ELF-1 (cell line): ENCODE results near the gene USP24.

ENCODE experiments used
- DNase-seq: peaks from one replicate; pipeline ENCODE4 v3.0.0-alpha.2; 2016; ENCODE audit warnings: low read depth, low spot score

USP24 gene

DNA sequence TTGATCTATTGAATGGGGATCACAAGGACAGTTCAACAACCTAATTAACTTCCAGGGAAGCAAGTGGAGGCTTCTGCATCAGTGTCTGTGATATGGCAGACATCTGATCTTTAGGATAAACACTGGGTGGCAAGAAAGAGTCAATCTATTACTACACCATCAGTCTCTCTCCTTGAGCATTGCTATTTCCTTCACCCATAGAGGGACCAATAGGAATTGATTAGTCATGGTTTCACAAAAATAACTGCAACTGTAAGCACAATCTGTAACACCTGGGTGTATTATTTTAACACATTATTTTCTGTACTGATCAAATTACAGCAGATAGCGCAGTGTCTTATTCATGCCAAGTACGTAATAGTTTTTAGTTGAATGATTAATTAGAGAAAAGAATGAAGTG, 50.3 kb downstream of the USP24 start:
- DNase-seq, result no peak

DNA sequence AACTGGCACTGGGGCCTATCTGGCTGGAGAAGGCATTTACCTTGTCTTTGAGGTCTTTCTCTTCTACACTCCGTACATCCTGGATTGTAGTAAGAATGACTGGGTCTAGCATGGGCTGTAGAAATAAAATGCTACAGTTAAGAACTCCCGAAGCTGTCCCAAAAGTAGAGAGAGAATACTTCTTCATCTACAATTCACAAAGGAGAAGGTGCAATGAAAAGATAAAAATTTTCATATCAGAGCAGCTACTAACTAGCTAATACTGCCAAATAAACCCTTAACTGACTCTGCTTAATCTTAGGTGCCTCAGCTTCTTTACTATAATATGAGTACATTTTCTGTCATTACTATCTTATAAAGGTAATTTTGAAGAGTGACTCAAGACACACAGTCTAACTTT, 55.6 kb downstream of the USP24 start:
- DNase-seq, result no peak

DNA sequence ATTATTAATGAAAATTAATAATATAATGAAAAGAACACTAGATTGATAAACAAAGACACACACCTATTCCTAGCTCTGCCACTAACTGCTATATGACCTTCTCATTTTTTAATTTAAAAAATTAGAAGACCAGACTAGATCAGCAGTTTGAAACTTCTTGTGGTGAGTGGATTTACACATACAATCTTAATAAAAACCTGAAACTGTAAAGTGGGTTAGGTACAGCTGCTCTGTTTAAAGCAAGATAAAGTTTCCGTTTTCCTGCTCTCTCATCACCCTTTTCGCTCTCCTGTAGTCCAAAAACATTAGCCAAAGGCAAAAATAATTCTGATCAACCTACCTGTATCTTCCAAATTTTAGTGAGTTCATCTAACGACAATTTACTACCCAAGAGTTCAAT, 58.6 kb downstream of the USP24 start:
- DNase-seq, result no peak

DNA sequence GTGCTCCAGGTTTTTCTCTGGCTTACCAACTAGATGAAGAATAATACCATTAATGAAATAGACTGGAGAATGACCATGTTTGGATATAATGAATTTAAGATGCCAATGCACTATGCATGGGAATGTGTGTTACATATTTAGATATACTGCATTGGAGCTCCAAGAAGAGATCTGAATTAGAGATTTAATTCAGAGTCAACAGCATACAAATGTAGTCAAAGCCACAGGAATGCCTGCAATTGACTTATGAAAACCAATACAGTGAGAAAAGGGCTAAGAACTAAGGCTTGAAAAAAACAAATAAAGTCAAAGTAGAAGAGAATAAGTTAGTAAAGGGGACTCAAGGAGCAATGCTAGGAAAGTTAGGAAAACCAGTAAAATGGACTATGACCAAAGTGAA, 59.1 kb downstream of the USP24 start:
- DNase-seq, result no peak

DNA sequence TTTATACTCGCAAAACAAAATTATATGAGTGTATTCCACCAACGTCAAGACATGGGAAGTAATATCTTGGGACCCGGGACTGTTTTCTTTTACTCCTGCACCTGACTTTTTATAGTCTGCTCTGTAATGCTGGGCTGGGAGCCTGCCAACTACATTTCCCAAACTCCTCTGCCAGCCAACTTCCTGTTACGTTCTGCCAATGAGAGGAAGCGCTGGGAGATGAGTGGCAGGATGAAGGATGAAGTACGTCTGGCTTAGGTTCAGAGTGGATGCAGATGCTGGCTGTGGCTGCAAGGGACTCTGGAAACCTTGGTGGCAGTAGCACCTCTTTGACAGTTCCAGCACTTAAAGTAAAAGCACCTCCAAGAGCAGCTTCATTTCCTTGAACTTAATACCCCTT, 59.6 kb downstream of the USP24 start:
- peak; percentile 20 for DNase-seq

DNA sequence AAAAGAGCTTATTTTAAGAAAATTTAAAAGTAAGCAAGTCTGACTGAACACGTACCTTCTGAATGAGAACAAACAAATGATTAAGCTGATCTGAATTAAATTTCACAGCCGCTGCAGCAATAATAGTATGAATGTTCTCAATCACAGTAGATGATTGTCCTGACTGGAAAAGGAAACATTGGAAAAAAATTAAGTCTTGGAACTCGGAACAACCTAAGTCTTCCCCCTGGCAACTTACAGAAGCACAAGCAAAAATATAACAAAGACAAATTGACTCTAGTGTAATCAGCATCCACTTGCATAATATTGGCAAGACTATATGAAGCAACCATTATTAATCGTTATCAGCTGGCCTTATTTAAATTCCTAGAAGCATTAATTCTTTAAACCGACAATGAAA, 60.5 kb downstream of the USP24 start:
- DNase-seq, result no peak

DNA sequence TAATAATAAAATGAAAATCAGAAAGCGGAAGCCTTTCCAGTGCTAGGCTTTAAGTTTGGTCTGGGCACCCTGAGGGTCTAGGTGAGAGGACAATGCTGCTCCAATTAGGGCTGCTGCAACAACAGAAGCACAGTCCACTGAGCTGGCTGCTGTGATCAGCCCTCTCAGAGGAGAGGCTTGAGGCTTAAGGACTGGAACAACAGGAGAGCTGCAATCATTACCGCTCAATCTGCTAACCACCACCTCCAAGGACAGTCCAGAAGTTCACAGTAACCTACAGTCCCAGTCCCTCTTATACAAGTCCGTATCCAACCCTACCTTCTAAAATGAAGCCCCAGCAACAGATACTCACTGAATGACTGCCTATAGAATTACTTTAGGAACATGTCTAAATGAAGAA, 62.1 kb downstream of the USP24 start:
- peak; percentile 24 for DNase-seq

DNA sequence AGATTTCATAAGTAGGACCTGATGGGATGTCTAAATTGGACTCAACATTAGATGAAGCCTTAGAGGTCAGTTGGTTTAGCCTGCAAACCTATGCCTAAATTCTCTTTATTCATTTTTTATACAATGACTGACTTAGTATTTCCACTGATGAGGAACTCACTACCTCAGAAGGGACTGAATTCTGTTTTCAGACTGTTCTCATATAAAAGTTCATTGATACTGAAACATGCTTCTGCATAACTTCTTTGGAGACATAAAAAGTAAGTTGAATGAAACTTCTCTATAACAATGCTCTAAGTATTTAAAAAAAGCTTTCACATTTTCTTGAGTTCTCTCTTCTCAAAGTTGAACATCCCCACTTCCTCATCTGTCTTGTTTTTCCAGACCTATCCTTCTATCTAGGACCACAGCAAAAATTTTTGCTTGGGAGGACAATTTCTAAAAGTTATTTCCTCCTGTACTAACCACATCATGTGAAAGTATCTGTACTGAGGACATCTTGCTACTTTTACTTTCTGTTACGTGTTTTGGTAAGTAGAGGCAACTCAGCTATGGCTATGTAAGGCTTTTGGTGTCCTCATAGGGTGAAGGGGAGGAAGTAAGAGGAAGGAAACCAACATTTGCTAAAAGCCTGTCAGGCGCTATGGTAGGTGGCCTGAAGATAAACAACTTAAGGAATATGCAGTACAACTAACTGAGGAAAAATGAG, 64.1 kb downstream of the USP24 start:
- no peak for DNase-seq

DNA sequence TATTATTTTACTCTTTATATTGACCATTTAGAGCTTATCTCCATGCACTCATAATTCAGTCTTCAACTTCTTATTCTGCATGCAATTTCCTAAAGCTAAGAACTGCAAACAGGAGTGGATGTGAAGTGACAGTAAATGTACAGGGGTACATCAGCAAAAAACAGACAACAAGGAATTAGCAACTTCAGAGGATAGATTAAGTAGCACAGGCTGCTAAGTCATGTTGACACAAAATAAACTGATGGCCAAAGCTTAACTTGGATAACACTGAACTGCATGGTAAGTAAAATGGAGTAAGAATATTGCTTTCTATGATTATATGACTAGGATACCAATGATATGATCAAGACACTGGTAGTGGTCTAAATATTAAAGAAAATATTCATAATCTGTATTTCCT, 66.5 kb downstream of the USP24 start:
- no peak for DNase-seq

DNA sequence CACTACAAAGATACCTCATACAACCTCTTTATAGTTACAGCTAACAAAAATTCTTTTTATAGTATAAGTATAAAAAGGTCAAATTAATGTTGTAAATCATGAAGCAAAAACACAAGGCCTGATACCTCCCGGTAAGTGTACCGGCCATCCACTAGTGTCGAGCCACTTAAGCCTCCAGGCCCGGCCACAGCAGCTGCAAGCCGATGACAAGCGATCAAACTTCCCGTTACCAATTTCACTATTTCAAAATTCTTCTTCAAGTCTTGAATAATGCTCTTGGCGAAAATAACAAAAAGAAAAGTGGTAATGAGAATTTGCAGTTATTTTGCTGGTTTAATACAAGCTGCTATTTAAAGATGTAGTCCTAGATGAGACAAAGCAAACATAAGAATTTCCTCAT, 67.6 kb downstream of the USP24 start:
- DNase-seq, result no peak

DNA sequence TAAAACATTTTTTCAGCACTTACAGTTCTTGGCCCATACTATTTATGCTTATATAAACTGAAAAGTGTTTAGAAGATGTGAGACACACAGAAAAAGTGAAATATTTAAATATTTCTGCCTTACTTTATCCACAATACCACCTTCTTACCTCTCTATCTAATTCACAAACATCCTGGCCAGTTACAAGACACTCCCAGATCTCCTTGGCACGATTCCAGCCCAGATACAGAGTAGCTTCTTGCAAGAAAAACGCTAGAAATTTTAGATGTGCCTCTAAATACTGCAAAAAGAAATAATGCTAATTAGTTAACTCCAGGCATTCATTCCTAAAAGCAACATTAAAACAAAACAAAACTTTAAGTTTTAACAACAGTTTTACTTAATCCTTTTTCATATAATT, 68.4 kb downstream of the USP24 start:
- DNase-seq, result no peak

DNA sequence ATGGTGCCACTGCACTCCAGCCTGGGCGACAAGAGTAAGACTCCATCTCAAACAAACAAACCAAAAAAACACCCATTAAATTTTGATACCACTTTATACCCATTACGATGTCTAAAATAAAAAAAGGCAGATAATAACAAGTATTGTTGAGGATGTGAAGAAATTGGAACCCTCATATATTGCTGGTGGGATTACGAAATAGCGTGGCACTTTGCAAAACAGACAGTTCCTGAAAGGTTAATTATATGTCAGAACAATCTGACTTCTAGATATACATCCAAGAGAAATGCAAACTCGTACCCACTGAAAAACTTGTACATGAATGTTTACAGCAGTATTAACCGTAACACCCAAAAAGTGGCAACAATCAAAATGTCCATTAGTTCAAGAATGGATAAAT, 70.3 kb downstream of the USP24 start:
- no peak for DNase-seq

DNA sequence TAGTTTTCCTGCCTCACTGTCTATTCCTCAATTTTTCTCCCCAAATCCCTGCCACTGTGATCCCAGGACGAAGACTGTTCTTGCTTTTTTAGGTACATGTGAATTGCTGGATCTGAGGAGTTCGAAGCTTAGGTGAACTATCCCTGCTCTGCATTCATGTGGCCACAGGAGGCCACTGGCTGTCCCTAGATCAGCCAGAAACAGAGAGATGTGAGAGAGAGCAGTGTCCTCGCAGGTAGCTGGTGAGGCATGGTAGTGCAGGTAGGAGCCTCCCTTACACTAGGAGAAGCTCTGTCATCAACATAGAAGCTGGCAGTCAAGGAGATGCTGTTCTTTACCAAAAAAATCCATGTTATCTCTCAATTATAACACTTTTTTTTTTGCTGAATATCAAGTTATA, 71.5 kb downstream of the USP24 start:
- DNase-seq, result peak; percentile 70

DNA sequence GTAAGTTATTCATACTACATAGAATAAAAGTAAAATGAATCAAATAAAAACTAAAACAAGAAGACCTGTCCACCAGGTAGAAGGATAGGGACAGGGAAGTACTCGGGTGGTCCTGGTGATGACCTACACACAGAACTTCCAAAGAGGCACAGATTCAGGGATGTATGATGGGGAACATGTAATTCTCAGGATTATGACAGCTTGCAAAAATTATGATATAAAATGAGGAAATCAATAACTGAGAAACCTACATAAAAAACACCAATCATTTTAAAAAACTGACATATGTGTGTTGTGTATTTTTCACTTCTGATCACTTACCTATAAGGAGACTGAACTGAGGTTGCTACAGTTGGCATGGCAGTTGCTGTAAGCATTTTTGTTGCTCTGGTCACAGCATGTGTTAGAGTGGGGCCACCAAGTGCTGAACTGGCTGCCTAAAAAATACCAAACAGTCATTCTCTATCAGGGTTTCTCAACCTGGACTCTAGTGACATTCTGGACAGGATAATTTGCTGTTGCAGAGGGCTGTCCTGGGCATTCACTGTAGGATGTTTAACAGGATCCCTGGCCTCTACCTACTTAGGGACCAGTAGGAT, 73.8 kb downstream of the USP24 start:
- no peak for DNase-seq

DNA sequence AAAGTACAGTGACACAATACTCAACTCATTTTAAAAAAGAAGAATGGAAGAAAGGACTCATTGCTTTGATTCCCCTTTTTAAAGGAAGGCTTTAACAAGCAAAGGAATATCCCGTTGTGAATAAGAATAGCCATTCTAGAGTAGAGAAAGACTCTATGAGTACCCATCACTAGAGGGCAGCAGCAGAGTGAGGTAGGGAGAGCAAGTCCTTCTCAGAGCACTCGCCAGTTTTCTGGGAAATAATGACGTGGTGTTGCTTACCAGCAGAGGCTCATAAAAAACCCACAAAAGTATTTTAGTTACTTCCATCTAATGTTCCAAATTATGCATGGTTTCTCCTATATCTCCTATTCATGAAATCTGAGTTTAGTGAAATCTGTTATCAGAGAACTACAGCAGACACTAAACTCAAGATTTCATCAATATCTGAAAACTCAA, 74.6 kb downstream of the USP24 start:
- peak; percentile 38 for DNase-seq

DNA sequence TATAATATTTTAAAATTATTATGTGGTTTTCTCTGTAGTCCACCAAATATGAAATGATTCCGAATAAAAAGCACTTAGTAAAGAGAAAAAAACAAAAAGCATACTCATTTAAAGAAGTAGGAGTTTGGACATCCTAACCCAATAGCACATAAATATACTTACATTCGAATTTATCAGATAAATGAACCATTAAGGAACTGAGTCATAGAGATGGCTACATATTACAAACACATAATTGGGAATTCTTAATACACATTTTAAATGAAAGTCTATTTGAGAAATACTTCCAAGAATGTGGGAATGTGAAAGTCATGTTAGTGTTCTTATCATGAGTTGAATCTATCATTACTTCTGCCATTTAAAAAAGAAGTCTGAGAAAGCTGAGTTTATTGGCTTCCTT, 75.0 kb downstream of the USP24 start:
- DNase-seq, result no peak

DNA sequence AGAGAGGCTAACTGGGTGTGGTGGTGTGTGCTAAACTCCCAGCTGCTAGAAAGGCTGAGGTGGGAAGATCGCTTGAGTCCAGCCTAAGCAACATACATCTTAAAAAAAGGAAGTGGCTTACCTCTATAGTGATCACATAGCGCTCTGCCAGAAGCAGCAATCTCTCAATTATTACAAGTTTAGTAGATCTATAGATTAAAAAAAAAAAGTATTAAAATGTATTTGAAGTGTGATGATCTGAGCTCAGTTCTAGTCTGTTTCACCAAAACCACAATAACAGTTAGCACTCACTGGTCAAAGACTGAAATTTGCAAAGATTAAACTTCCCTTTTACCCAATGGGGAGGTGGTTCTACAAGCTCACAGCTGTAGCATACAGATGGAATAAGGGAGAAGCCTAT, 76.3 kb downstream of the USP24 start:
- DNase-seq, result no peak

DNA sequence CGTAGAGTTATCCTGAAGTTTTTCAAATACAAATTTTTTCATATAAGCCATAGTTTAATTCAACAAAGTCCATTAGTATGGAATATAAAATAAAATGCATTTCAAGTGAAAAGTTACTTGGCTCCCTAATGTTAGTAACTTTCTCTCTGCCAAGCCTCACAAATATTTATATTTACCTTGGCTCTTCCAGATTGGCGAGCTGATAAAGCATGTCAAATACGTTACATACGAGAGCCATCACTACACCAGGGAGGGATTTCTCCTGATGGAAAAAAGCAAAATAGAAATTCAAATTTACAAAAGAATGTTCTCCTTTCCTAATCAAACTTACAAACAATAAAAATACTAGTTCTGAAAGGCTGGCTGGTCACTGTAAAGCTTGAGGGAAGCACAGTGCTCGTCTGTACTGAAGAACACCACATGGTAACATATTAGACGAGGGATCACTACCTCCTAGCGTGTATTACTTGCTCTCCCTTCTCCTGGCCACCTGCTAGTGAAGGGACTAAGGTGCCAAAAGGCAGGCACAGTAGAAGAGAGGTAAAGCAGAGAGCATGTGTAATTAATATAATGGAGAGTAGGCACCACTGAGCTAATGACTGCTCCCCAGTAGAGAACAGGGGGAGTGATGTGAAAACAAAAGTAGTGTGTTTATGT, 80.9 kb downstream of the USP24 start:
- DNase-seq, result no peak

DNA sequence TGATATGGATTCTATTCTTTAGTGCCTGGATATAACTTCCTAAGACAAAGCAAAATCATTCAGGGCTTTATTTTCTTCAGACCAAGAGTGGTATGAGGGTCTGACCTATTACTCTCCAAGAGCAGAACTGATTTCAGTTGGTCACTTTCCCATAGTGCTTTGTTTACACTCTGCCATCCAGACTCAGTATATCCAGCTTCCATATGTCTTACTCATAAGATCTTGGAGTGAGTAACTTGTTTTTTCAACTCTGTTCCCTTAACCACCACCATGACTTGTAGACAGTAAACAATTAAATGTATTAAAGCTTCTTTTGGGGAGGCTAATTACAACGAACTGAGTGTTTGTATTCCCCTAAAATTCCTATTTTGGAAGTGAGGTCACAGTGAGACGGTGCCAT, 83.4 kb downstream of the USP24 start:
- DNase-seq, result no peak

DNA sequence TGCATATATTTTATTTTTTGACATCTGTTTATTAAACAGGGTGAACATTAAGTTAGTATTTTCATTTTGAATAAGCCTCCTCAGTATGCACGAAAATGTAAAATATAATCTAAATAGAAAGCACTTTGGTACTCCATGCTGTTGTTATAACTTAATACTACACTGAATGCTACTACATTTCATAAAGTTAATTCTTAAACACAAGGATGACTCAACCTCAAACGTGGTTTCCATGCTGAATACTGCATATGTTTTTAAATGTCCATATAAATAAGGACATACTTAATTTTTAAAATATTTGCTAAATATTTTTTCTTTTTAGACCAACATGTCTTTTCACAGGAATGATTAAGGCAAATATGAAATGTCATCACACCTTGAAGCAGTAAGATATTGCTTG, 83.9 kb downstream of the USP24 start:
- DNase-seq, result no peak

DNA sequence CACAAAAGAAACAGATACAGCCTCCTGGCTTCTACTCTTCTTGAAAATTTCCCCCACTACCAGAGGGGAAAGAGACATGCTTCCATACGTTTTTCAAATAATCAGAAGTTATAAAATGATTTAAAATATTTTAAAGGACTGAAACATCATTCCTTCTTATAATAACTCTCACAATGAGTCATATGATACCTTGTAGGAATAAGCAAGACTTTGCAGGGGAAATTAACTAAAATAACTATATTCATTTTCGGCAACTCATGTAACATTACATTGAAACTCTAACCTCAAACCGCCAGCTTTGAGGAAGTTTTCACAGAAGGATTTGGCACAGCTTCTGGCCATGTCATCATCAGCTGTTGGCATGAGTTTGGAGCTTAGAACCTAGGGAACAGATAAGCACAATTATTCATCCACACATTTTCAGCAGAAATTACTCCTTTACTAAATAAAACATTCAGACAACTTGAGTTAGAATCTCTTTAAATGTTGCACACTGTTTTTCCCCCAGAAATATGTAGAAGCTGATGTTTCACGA, 85.9 kb downstream of the USP24 start:
- no peak for DNase-seq

DNA sequence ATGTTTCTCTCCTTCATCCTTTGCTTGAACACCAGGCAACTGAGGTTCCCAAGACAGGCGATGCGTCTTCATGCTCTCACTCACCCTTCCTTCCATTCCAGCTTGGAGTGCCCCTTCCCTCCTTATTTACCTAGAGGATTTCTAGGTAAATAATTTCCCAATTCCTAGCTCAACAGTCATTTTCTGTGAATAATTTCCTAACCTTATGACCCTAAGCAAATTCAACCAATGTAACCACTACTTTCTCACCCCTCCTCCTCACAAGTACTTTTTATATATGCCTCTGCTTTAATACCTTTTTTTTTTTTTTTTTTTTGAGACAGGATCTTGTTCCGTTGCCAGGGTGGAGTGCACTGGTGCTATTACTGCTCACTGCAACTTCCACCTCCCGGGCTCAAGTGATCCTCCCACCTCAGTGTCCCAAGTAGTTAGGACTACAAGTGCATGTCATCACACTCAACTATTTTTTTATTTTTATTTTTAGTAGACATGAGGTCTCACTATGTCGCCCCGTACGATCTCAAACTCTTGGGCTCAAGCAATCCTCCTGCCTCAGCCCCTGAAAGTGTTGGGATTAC, 86.7 kb downstream of the USP24 start:
- DNase-seq, result no peak
